Smooth muscle cell (in vitro differentiated cells): ENCODE results near the gene FAM135A. TPM values are rescaled to one million over a fixed set of nuclear protein-coding genes. Genes with fewer than 3 reads are reported as not detected.

Source experiments
- DNase-seq: peaks from one replicate; lab custom pipeline; 2025; ENCODE audit not compliant: unreplicated experiment; lab: John Stamatoyannopoulos, UW
- H2AFZ ChIP-seq: fragments of 200-600 bp; sonication (generic); 2 replicates; pipeline ENCODE4 v1.6.0; 2016; ENCODE audit warnings: antibody characterized with exemption, low read depth, mild to moderate bottlenecking
- H3F3A ChIP-seq: fragments of 200-600 bp; sonication (generic); 2 replicates; pipeline ENCODE4 v1.6.0; 2017; ENCODE audit warnings: antibody characterized with exemption, low read depth
- H3K27ac ChIP-seq: fragments of 200-600 bp; sonication (generic); 2 replicates; pipeline ENCODE4 v1.5.1; 2016; ENCODE audit warnings: low read depth, mild to moderate bottlenecking
- H3K27me3 ChIP-seq: fragments of 200-600 bp; sonication (generic); 2 replicates; pipeline ENCODE4 v1.6.1; 2016; ENCODE audit warnings: low read depth, mild to moderate bottlenecking
- H3K36me3 ChIP-seq: fragments of 200-600 bp; sonication (generic); 2 replicates; pipeline ENCODE4 v1.5.1; 2016; ENCODE audit warnings: low read depth
- H3K4me1 ChIP-seq: fragments of 200-600 bp; sonication (generic); 2 replicates; pipeline ENCODE4 v1.5.1; 2016; ENCODE audit warnings: low read depth
- H3K4me2 ChIP-seq: fragments of 200-600 bp; sonication (generic); 2 replicates; pipeline ENCODE4 v1.6.0; 2016; ENCODE audit warnings: mild to moderate bottlenecking
- H3K4me3 ChIP-seq: fragments of 200-600 bp; sonication (generic); 2 replicates; pipeline ENCODE4 v1.5.1; 2016; ENCODE audit warnings: mild to moderate bottlenecking
- H3K79me2 ChIP-seq: fragments of 200-600 bp; sonication (generic); 2 replicates; pipeline ENCODE4 v1.6.0; 2016; ENCODE audit warnings: low read depth, mild to moderate bottlenecking
- H3K9ac ChIP-seq: fragments of 200-600 bp; sonication (generic); 2 replicates; pipeline ENCODE4 v1.6.0; 2016; ENCODE audit warnings: low read depth
- H3K9me3 ChIP-seq: fragments of 200-600 bp; sonication (generic); replicated peaks from 2 replicates; pipeline ENCODE4 v1.5.1; 2016; ENCODE audit warnings: low read depth
- H4K20me1 ChIP-seq: fragments of 200-600 bp; sonication (generic); 2 replicates; pipeline ENCODE4 v1.6.0; 2016; ENCODE audit warnings: low read depth
- WGBS: methylation state at CpG from one replicate; pipeline ENCODE4 v1.1.7; 2016; ENCODE audit warnings: low lambda C conversion rate; 5-methylcytosine and 5-hydroxymethylcytosine counted together
- polyA plus RNA-seq: library from polyadenylated mRNA; unstranded; fragments of >200 nt; fragmentation: Nextera tagmentation; extraction: Ambion mirVana; gene quantifications from 2 replicates; pipeline ENCODE4 v1.2.1, GENCODE V29; 2016
- total RNA-seq: library from RNA; depleted of rRNA; stranded (reverse); fragments of >200 nt; gene quantifications from 2 replicates; pipeline ENCODE4 v1.2.3, GENCODE V29; 2014
- TF ChIP-seq, protein P1 (sequence below): fragments of 200-600 bp; sonication (generic); IDR thresholded peaks from 2 replicates; pipeline ENCODE4 v1.5.1; 2017; ENCODE audit warnings: borderline replicate concordance, mild to moderate bottlenecking, antibody characterized with exemption; ENCODE audit not compliant: insufficient read depth, poor library complexity, severe bottlenecking

The FAM135A gene
- total and polyA plus RNA-seq, 2 experiments from 2014 or later, result 8.9 to 32.3 TPM

- Histone ChIP-seq H3K36me3 (no peaks in the 10 kb centered on the region), H3K27me3 (no peaks in the 10 kb centered on the region), H3K4me1 (no peaks in the 10 kb centered on the region), H3K4me3 (no peak overlapping the region), H3K4me2 (no peak overlapping the region), H2AFZ (no peak overlapping the region), H3K9ac (no peak overlapping the region), H3K9me3 (no peaks in the 10 kb centered on the region), H4K20me1 (no peaks in the 10 kb centered on the region), H3F3A (no peaks in the 10 kb centered on the region), H3K79me2 (no peaks in the 10 kb centered on the region), H3K27ac (no peak overlapping the region)
- 100% methylated on average over 1 of the region's 1 CpG for WGBS
- DNase-seq, result no peak
- TF ChIP-seq, protein P1, sequence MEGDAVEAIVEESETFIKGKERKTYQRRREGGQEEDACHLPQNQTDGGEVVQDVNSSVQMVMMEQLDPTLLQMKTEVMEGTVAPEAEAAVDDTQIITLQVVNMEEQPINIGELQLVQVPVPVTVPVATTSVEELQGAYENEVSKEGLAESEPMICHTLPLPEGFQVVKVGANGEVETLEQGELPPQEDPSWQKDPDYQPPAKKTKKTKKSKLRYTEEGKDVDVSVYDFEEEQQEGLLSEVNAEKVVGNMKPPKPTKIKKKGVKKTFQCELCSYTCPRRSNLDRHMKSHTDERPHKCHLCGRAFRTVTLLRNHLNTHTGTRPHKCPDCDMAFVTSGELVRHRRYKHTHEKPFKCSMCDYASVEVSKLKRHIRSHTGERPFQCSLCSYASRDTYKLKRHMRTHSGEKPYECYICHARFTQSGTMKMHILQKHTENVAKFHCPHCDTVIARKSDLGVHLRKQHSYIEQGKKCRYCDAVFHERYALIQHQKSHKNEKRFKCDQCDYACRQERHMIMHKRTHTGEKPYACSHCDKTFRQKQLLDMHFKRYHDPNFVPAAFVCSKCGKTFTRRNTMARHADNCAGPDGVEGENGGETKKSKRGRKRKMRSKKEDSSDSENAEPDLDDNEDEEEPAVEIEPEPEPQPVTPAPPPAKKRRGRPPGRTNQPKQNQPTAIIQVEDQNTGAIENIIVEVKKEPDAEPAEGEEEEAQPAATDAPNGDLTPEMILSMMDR, result no peak
Observed at GRCh38 chr6:70538376-70538775, 125.1 kb downstream of the FAM135A start.

DNA sequence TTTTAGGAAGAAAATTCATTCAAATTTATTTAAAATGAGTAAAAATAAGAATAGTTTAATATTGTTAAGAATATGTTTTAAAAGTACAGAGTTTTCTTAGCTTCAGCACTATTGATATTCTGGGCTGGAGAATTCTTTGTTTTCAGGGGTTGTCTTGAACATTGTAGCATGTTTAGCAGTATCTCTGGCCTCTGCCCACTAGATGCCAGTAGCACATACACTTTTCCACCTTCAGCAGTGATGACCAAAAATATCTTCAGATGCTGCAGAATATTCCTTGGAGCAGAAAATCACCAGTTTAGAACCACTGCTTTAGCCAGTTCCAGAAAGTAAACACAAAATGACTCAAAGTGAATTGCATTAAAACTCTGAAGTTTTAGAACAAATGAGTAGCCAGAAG, 134.0 kb downstream of the FAM135A start:
- TF ChIP-seq, protein P1, result peak; percentile 26
- no peaks in the 10 kb centered on the region for H3K9me3 ChIP-seq
- no peak overlapping the region for H2AFZ ChIP-seq
- H3K4me1 ChIP-seq, result no peaks in the 10 kb centered on the region
- no peaks in the 10 kb centered on the region for H3K79me2 ChIP-seq
- no peaks in the 10 kb centered on the region for H4K20me1 ChIP-seq
- H3K4me2 ChIP-seq, result no peak overlapping the region
- DNase-seq, result no peak
- H3K27me3 ChIP-seq, result no peaks in the 10 kb centered on the region
- no peak overlapping the region for H3K4me3 ChIP-seq
- H3K36me3 ChIP-seq, result no peaks in the 10 kb centered on the region
- no peak overlapping the region for H3K27ac ChIP-seq
- H3K9ac ChIP-seq, result no peak overlapping the region
- no peaks in the 10 kb centered on the region for H3F3A ChIP-seq

- Histone ChIP-seq H3K9me3 (no peaks in the 10 kb centered on the region), H3K4me2 (no peak overlapping the region), H3K36me3 (no peaks in the 10 kb centered on the region), H3K27ac (no peak overlapping the region), H3K27me3 (no peaks in the 10 kb centered on the region), H4K20me1 (no peaks in the 10 kb centered on the region), H2AFZ (no peak overlapping the region), H3K4me3 (no peak overlapping the region), H3F3A (no peaks in the 10 kb centered on the region), H3K9ac (no peak overlapping the region), H3K4me1 (no peaks in the 10 kb centered on the region), H3K79me2 (no peaks in the 10 kb centered on the region)
- DNase-seq, result no peak
- WGBS, result 89% methylated on average over 3 of the region's 3 CpGs
- TF ChIP-seq, protein P1, result no peak
Observed at GRCh38 chr6:70547905-70548304, 134.6 kb downstream of the FAM135A start.

DNA sequence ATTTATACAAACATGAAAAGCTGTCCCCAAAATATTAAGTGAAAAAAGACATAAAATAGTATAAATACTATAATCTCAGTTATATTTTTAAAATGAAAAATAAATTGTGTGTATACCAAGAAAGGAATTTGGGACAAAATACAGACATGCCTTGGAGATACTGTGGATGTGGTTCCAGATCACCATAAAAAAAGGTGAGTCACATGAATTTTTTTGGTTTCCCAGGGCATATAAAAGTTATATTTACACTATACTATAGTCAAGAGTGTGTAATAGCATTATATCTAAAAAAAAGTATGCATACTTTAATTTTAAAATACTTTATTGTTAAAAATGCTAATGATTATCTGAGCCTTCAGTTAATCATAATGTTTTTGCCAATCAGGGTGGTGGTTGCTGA, 136.0 kb downstream of the FAM135A start:
- no peak overlapping the region for H3K4me2 ChIP-seq
- no peaks in the 10 kb centered on the region for H3F3A ChIP-seq
- H3K9me3 ChIP-seq, result no peaks in the 10 kb centered on the region
- no peak overlapping the region for H2AFZ ChIP-seq
- TF ChIP-seq, protein P1, result no peak
- no peak overlapping the region for H3K4me3 ChIP-seq
- H3K9ac ChIP-seq, result no peak overlapping the region
- no peaks in the 10 kb centered on the region for H3K4me1 ChIP-seq
- no peak for DNase-seq
- H3K36me3 ChIP-seq, result no peaks in the 10 kb centered on the region
- H3K27me3 ChIP-seq, result no peaks in the 10 kb centered on the region
- H4K20me1 ChIP-seq, result no peaks in the 10 kb centered on the region
- no peak overlapping the region for H3K27ac ChIP-seq
- H3K79me2 ChIP-seq, result no peaks in the 10 kb centered on the region
